GM13976 (cell line): ENCODE measurements around the gene MED19.

ENCODE experiments used
- DNase-seq: peaks from one replicate; pipeline ENCODE4 v3.0.0; 2012; ENCODE audit warnings: low spot score
- in situ Hi-C: fragments of 300-500 bp; cut with MboI; formaldehyde crosslinking; loops from one replicate; pipeline ENCODE4 v1.12.0; 2022; ENCODE audit warnings: low sequenced_read_pairs, mixed read lengths, inconsistent platforms; ENCODE audit not compliant: unreplicated experiment
- TF ChIP-seq, protein P1 (sequence below): IDR thresholded peaks from 2 replicates; pipeline ENCODE4 v1.5.1; 2012; ENCODE audit warnings: borderline replicate concordance, mild to moderate bottlenecking; ENCODE audit not compliant: insufficient read depth; ENCODE audit errors: extremely low read depth, missing control alignments, control extremely low read depth

Gene MED19

DNA sequence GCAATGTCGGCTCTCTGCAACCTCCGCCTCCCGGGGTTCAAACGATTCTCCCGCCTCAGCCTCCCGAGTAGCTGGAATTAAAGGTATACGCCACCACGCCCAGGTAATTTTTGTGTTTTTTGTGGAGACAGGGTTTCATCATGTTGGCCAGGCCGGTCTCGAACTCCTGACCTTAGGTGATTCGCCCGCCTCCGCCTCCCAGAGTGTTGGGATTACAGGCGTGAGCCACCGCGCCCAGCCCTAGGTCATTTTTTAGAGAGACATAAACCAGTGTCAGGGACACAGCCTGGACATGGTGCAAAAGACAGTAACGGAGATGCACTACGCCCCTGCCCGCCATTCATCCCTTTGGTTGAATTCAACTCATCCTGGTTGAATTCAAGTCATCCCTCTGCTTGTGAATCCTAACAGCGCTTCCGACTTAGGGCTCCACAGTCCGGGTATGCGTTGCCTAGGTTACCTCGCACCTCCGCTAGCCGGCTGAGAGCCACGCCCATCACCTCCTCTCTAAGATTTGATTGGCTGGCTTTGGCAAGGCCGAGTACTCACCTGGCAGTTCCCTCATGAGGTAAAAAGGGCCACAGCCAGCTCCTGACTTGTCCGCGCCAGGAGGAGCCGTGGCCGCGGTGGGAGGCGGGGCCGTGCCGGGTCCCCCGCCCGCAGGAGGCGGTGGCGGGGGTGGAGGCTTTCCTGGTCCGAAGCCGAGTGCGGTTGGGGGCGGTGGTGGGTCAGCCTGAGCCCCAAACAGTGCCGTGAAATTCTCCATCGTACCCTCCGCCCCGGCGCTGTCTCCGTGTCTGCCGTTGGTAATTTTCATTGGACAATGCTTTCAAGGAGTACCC lies at the start of gene MED19:
MED19 (minus strand) TSS at position 802 of the 842 bp plus-strand sequence; CDS start at position 766, 36 bp downstream.
- in situ Hi-C loops, result no loop called here
- TF ChIP-seq, protein P1, sequence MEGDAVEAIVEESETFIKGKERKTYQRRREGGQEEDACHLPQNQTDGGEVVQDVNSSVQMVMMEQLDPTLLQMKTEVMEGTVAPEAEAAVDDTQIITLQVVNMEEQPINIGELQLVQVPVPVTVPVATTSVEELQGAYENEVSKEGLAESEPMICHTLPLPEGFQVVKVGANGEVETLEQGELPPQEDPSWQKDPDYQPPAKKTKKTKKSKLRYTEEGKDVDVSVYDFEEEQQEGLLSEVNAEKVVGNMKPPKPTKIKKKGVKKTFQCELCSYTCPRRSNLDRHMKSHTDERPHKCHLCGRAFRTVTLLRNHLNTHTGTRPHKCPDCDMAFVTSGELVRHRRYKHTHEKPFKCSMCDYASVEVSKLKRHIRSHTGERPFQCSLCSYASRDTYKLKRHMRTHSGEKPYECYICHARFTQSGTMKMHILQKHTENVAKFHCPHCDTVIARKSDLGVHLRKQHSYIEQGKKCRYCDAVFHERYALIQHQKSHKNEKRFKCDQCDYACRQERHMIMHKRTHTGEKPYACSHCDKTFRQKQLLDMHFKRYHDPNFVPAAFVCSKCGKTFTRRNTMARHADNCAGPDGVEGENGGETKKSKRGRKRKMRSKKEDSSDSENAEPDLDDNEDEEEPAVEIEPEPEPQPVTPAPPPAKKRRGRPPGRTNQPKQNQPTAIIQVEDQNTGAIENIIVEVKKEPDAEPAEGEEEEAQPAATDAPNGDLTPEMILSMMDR, result no peak
- peak; percentile 83 for DNase-seq

DNA sequence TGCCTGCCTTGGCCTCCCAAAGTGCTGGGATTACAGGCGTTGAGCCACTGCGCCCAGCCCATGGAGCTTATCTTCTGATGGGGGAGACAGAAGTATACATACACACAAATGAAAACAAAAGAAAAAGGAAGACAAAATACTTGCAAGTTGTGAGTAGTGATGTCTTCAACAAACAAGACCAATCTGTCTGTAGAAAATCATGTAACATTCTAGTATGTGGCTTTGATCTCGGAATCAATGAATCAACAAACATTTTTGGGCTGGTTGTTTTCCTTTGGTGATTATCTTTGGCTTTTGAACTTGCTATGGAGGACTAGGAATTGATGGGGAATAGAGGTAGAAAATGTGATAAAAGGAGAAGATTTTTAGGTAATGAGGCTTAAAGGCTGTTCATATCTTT lies 46.2 kb upstream of the MED19 start:
- in situ Hi-C loops, result no loop called here
- TF ChIP-seq, protein P1, result no peak
- no peak for DNase-seq

- TF ChIP-seq, protein P1, result no peak
- DNase-seq, result no peak
- in situ Hi-C loops, result no loop called here
These were observed 40.9 kb upstream of the MED19 start for GRCh38 chr11:57752954-57753353.

DNA sequence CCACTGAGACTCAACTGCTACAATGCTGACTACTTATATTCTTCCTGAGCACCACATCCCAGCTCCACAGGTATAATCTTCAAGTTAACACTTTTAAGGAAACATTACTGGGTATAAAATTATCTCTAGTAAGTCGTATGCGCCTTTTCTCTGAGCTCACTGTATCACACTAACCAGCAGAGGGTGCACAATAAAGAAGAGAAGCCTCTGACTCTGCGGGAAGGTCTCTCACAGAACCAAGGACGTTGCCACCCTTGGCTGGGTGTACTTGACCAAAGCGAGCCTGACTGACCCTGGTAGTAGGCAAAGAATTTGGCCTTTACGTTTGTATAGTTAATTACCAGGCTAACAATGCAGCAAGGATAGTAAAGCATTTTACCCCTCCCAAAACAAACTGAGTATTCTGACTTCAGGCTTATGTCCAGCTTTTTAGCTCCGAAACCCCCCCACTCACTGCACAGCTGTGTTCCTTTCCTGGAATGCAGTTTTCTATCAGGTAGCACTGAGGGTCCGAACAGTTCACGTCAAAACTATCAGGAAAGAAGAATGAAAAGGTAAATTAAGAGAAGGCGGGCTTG lies 39.8 kb upstream of the MED19 start, which contains the start of gene BTBD18:
BTBD18 (minus strand) TSS at position 144 of the 578 bp plus-strand sequence. CDS start 631 bp downstream, outside the sequence.
- DNase-seq, result peak; percentile 71
- in situ Hi-C loops, result no loop called here
- TF ChIP-seq, protein P1, result peak; percentile 43

GRCh38 chr11:57751176-57751575 lies 39.2 kb upstream of the MED19 start:
- TF ChIP-seq, protein P1, result no peak
- DNase-seq, result no peak
- in situ Hi-C loops, result no loop called here

DNA sequence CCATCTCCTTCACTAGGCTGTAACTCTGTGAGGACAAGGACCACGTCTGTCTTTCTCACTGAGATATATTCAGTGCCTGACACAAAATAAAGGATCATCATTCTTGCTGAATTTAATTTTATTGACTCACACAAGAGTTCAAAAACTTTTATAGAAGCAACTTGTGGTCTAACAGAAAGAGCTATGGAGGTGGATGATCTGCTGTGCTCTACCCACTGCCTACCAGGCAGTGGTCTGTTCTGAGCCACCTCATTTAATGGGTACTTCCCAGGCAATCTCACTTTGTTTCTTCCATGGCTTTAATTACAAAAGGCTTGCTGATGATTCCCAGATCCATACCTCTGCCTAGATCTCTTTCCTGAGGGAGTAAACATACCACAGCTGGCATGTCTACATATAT lies 34.9 kb upstream of the MED19 start:
- TF ChIP-seq, protein P1, result no peak
- in situ Hi-C loops, result loop anchor here (10.0 kb wide), 1 partner anchor 48 kb away; no protein-coding TSS in a partner anchor
- DNase-seq, result no peak
